Endothelial cell of umbilical vein (primary cell): ENCODE results near the gene SLC12A6. TPM values are rescaled to one million over a fixed set of nuclear protein-coding genes. Genes with fewer than 3 reads are reported as not detected.
"Not testable (repeated sequence)": the region's sequence is repeated elsewhere in the genome, so short reads cannot be mapped to it uniquely, and the experiment has no call there.

Experiments
- BruUV-seq: library from RNA; stranded (reverse); fragments of 400-500 nt; replicated peaks from 2 replicates; lab custom pipeline; 2021; lab: Mats Ljungman, UMichigan
- CTCF ChIA-PET: fragments of 300-600, 350-600 bp; sonication (Branson Sonifier 250); formaldehyde crosslinking; loops from one replicate; lab custom pipeline; 2021; ENCODE audit warnings: antibody characterized with exemption, inconsistent platforms; lab: Charles Lee
- POLR2A ChIA-PET: fragments of 300-600, 350-600 bp; sonication (Branson Sonifier 250); formaldehyde crosslinking; loops from one replicate; lab custom pipeline; 2021; ENCODE audit warnings: antibody characterized with exemption, inconsistent platforms; lab: Charles Lee
- DNase-seq: peaks from one replicate; pipeline ENCODE4 v3.0.0-alpha.2; 2011; ENCODE audit warnings: low read depth, low spot score
- FAIRE-seq: peaks from 2 replicates; lab custom pipeline; 2011; peaks lifted over from hg19 to GRCh38; lab: Jason Lieb, UNC
- H2AFZ ChIP-seq: 2 replicates; pipeline ENCODE4 v1.6.0; 2012; ENCODE audit warnings: low read depth, low read length, control low read depth, inconsistent platforms
- H3K27ac ChIP-seq: 2 replicates; pipeline ENCODE4 v1.5.1; 2011; ENCODE audit warnings: low read depth, mild to moderate bottlenecking, control low read depth, low read length, moderate library complexity; ENCODE audit not compliant: insufficient read depth
- H3K27me3 ChIP-seq, 2 experiments: 2 replicates each; pipeline versions ENCODE4 v1.6.0 to v1.6.1; 2011; ENCODE audit warnings: low read length in 2 of 2, mixed read lengths in 1 of 2; ENCODE audit not compliant: control insufficient read depth in 2 of 2, insufficient read depth in 2 of 2
- H3K36me3 ChIP-seq, 2 experiments: 2 replicates in 1 of 2; 3 replicates in 1 of 2; pipeline ENCODE4 v1.5.1; 2011; ENCODE audit warnings: low read length in 2 of 2, mild to moderate bottlenecking in 1 of 2, moderate library complexity in 1 of 2; ENCODE audit not compliant: control insufficient read depth in 2 of 2, insufficient read depth in 2 of 2; ENCODE audit errors: extremely low read depth in 1 of 2
- H3K4me1 ChIP-seq: 3 replicates; pipeline ENCODE4 v1.5.1; 2011; ENCODE audit warnings: mild to moderate bottlenecking, low read length; ENCODE audit not compliant: control insufficient read depth, insufficient read depth; ENCODE audit errors: extremely low read depth
- H3K4me2 ChIP-seq: 2 replicates; pipeline ENCODE4 v1.6.1; 2011; ENCODE audit warnings: low read length, control low read depth, mixed read lengths; ENCODE audit not compliant: insufficient read depth
- H3K4me3 ChIP-seq, 3 experiments: fragments of 200-600 bp in 1 of 3; sonication (generic), shearing (Covaris generic) in 1 of 3; replicated peaks in 1 of 3; 2 replicates each; pipeline ENCODE4 v1.5.1; 2011 to 2016; ENCODE audit warnings: control low read depth in 3 of 3, low read length in 3 of 3, mild to moderate bottlenecking in 2 of 3, inconsistent platforms in 1 of 3, low read depth in 1 of 3, moderate library complexity in 1 of 3; ENCODE audit not compliant: insufficient read depth in 1 of 3
- H3K79me2 ChIP-seq: 2 replicates; pipeline ENCODE4 v1.6.0; 2012; ENCODE audit warnings: low read length, inconsistent platforms; ENCODE audit not compliant: control insufficient read depth, insufficient read depth
- H3K9ac ChIP-seq: replicated peaks from 2 replicates; pipeline ENCODE3; 2011; ENCODE audit warnings: low read length, control low read depth; ENCODE audit not compliant: insufficient read depth; ENCODE audit errors: extremely low read depth
- H3K9me1 ChIP-seq: replicated peaks from 3 replicates; pipeline ENCODE4 v1.6.0; 2011; ENCODE audit warnings: mild to moderate bottlenecking, low read length; ENCODE audit not compliant: control insufficient read depth, insufficient read depth; ENCODE audit errors: extremely low read depth
- H3K9me3 ChIP-seq: replicated peaks from 2 replicates; pipeline ENCODE4 v1.5.1; 2012; ENCODE audit warnings: low read length, inconsistent platforms; ENCODE audit not compliant: control insufficient read depth, insufficient read depth
- H4K20me1 ChIP-seq: replicated peaks from 2 replicates; pipeline ENCODE3; 2011; ENCODE audit warnings: mild to moderate bottlenecking, low read length; ENCODE audit not compliant: control insufficient read depth, insufficient read depth; ENCODE audit errors: extremely low read depth
- EZH2 ChIP-seq: IDR thresholded peaks from 2 replicates; pipeline ENCODE4 v1.6.1; 2012; ENCODE audit warnings: borderline replicate concordance, low read depth, mild to moderate bottlenecking, moderate library complexity, low read length, inconsistent platforms; ENCODE audit not compliant: severe bottlenecking
- FOS ChIP-seq: IDR thresholded peaks from 2 replicates; pipeline ENCODE4 v1.6.1; 2011; ENCODE audit warnings: mild to moderate bottlenecking, low read length, moderate library complexity, borderline replicate concordance; ENCODE audit not compliant: insufficient read depth
- GATA2 ChIP-seq: IDR thresholded peaks from 2 replicates; pipeline ENCODE4 v1.7.0; 2011; ENCODE audit warnings: low read depth, mild to moderate bottlenecking, moderate library complexity, mixed read lengths, low read length; ENCODE audit not compliant: insufficient read length, insufficient read depth
- JUN ChIP-seq: IDR thresholded peaks from 2 replicates; pipeline ENCODE4 v1.6.1; 2011; ENCODE audit warnings: borderline replicate concordance, low read depth; ENCODE audit not compliant: insufficient read length, insufficient read depth
- MYC ChIP-seq: IDR thresholded peaks from one replicate; pipeline ENCODE4 v1.6.1; 2011; ENCODE audit warnings: mild to moderate bottlenecking, low read depth, low read length
- POLR2A ChIP-seq: IDR thresholded peaks from 2 replicates; pipeline ENCODE4 v1.6.1; 2012; ENCODE audit warnings: low read depth, mild to moderate bottlenecking, control low read depth, low read length
- POLR2AphosphoS5 ChIP-seq: IDR thresholded peaks from 2 replicates; pipeline ENCODE4 v1.6.1; 2012; ENCODE audit warnings: low read depth, mild to moderate bottlenecking, control low read depth, low read length, moderate library complexity; ENCODE audit not compliant: insufficient read depth
- dilution Hi-C: fragments of 300-500 bp; cut with MboI; formaldehyde crosslinking; loops from one replicate; pipeline ENCODE4 v1.15.0; 2019; ENCODE audit warnings: low sequenced_read_pairs; ENCODE audit not compliant: extremely low pct_ligation_motif_present
- intact Hi-C: fragments of 100-400 bp; cut with micrococcal nuclease; formaldehyde crosslinking; loops from one replicate; pipeline ENCODE4 v1.10.0; 2022
- polyA plus RNA-seq, 4 experiments: library from polyadenylated mRNA; depleted of rRNA in 3 of 4; stranded (reverse) in 3 of 4; unstranded in 1 of 4; fragments of >200 nt; gene quantifications; 2 replicates each; pipeline versions ENCODE4 v1.2.1 to v1.2.3, GENCODE V29; 2011 to 2012; ENCODE audit warnings: missing spikeins in 1 of 4
- total RNA-seq: library from RNA; stranded (reverse); gene quantifications from 2 replicates; pipeline ENCODE4 v1.2.3, GENCODE V29; 2021
- TF ChIP-seq, protein P1 (sequence below), 2 donors: IDR thresholded peaks; 1 replicate in 1 of 2; 2 replicates in 1 of 2; pipeline ENCODE4 v1.5.1; 2011; ENCODE audit warnings: low read length in 2 of 2, mild to moderate bottlenecking in 2 of 2, moderate library complexity in 2 of 2, control low read depth in 1 of 2, inconsistent platforms in 1 of 2, low read depth in 1 of 2; ENCODE audit not compliant: insufficient read depth in 1 of 2; ENCODE audit errors: extremely low read depth in 1 of 2
- TF ChIP-seq, protein P2 (sequence below): IDR thresholded peaks from 2 replicates; pipeline ENCODE4 v1.6.1; 2011; ENCODE audit not compliant: insufficient read depth, insufficient read length

Gene SLC12A6
- total and polyA plus RNA-seq, 2 donors (not counting 3 experiments of a cell fraction or from before 2014, with no cell fraction given): 21.4 to 27.1 TPM

DNA sequence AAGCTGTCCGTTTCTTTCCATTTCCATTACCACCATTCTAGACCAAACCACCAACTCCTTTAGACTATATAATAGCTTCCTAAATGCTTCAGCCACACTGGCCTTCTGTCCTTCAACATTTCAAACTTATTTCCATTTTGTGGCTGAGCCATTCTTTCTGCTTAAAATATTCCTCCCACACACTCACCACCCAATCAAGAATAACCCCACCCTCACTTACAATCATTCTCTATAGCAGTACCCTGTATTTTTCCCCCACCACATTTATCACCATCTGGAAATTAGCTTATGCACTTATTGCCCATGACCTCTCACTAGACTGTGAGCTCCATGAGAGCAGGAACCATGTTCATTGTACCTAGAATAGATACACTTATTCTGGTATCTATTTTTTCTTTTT is 134.3 kb downstream of the SLC12A6 start:
- Histone ChIP-seq H3K9me3 (no peaks in the 10 kb centered on the region), H3K27me3 (no peaks in the 10 kb centered on the region), H4K20me1 (no peaks in the 10 kb centered on the region), H2AFZ (no peak overlapping the region), H3K9me1 (no peaks in the 10 kb centered on the region), H3K27ac (no peak overlapping the region), H3K4me1 (peaks cover 2% of the 10 kb centered on the region), H3K9ac (no peak overlapping the region), H3K4me3 (no peak overlapping the region), H3K4me2 (no peak overlapping the region), H3K36me3 (no peaks in the 10 kb centered on the region), H3K79me2 (peaks cover 90% of the 10 kb centered on the region)
- DNase-seq (no peak), FAIRE-seq (no peak)
- POLR2A ChIA-PET: no interaction called here
- CTCF ChIA-PET: interaction anchor here (1.5 kb wide), 1 partner anchor 94 kb away, joined by 7 read pairs; no protein-coding TSS in a partner anchor
- dilution Hi-C loops (no loop called here), intact Hi-C loops (no loop called here)
- TF ChIP-seq POLR2AphosphoS5 (no peak), POLR2A (no peak), EZH2 (no peak), MYC (no peak), FOS (no peak), GATA2 (no peak), JUN (no peak)
- TF ChIP-seq, protein P1, sequence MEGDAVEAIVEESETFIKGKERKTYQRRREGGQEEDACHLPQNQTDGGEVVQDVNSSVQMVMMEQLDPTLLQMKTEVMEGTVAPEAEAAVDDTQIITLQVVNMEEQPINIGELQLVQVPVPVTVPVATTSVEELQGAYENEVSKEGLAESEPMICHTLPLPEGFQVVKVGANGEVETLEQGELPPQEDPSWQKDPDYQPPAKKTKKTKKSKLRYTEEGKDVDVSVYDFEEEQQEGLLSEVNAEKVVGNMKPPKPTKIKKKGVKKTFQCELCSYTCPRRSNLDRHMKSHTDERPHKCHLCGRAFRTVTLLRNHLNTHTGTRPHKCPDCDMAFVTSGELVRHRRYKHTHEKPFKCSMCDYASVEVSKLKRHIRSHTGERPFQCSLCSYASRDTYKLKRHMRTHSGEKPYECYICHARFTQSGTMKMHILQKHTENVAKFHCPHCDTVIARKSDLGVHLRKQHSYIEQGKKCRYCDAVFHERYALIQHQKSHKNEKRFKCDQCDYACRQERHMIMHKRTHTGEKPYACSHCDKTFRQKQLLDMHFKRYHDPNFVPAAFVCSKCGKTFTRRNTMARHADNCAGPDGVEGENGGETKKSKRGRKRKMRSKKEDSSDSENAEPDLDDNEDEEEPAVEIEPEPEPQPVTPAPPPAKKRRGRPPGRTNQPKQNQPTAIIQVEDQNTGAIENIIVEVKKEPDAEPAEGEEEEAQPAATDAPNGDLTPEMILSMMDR (IDR thresholded peaks at IDR 0.05; ENCODE audit: extremely low read depth in 1 of 2, insufficient read depth in 1 of 2, low read depth in 1 of 2, low read length in 2 of 2): no peak
- TF ChIP-seq, protein P2, sequence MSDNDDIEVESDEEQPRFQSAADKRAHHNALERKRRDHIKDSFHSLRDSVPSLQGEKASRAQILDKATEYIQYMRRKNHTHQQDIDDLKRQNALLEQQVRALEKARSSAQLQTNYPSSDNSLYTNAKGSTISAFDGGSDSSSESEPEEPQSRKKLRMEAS: no peak
- BruUV-seq: no TSS peak

DNA sequence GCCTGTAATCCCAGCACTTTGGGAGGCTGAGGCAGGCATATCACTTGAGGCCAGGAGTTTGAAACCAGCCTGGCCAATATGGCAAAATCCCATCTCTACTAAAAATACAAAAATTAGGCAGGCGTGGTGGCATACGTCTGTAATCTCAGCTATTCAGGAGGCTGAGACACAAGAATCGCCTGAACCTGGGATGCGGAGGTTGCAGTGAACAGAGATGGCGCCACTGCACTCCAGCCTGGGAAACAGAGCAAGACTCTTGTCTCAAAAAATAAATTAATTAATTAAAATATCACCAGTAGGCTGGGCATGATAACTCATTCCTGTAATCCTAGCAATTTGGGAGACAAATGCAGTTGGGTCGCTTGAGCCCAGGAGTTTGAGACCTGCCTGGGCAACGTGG is 144.3 kb downstream of the SLC12A6 start:
- dilution Hi-C loops, intact Hi-C loops: not testable (repeated sequence)

More for the DNA sequence above, 144.3 kb downstream of the SLC12A6 start:
- DNase-seq, H3K27ac ChIP-seq, H3K9me1 ChIP-seq, FAIRE-seq, H3K4me3 ChIP-seq, H3K4me1 ChIP-seq, H3K9me3 ChIP-seq, H3K9ac ChIP-seq, CTCF ChIA-PET, H3K4me2 ChIP-seq, H2AFZ ChIP-seq, H3K36me3 ChIP-seq, H4K20me1 ChIP-seq, POLR2A ChIA-PET, H3K27me3 ChIP-seq, BruUV-seq: not testable (repeated sequence)
- peaks cover 70% of the 10 kb centered on the region for H3K79me2 ChIP-seq
